NCI-H748 treated with DMSO at 0.1 percent for 48 hours (cell line): ENCODE data around the gene PATL1.
A peak's percentile ranks its signal among the peaks of the same experiment; 100 is the strongest.
"Not testable (repeated sequence)": the region's sequence is repeated elsewhere in the genome, so short reads cannot be mapped to it uniquely, and the experiment has no call there.

Experiments used
- DNase-seq: peaks from one replicate; lab custom pipeline; 2025; lab: John Stamatoyannopoulos, UW

PATL1 gene

DNA sequence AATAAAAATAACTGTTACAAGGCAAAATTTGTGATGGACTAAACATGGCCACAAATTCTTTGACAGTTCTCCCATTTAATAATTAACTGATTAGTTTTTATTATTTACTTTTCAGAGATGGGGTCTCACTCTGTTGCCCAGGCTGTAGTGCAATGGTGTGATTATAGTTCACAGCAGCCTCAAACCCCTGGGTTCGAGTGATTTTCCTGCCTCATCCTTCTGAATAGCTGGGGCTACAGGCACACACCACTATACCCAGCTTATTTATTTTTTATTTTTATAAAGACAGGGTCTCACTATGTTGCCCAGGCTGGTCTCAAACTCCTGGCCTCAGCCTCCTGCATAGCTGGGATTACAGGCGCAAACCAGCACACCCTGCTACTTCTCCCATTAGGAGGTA, 4.5 kb upstream of the PATL1 start:
- no peak for DNase-seq

DNA sequence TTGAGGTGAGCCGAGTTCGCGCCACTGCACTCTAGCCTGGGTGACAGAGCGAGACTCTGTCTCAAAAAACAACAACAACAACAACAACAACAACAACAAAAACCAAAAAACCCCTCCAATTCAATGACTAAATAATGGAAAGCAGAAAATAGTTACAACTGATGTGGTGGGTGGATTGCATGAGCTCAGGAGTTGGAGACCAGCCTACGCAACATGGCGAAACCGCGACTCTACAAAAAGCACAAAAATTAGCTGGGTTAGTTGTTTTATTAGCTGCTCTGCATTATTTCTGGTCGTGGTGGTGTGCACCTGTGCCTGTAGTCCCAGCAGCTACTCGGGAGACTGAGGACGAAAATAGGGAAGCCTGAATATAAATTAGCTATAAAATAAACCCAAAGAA, 2.6 kb upstream of the PATL1 start:
- DNase-seq, result no peak

- DNase-seq, result no peak
Measured at GRCh38 chr11:59669611-59670009, 773 bp upstream of the PATL1 start.

- no peak for DNase-seq
Measured at GRCh38 chr11:59668188-59668949, 468 bp downstream of the PATL1 start.

DNA sequence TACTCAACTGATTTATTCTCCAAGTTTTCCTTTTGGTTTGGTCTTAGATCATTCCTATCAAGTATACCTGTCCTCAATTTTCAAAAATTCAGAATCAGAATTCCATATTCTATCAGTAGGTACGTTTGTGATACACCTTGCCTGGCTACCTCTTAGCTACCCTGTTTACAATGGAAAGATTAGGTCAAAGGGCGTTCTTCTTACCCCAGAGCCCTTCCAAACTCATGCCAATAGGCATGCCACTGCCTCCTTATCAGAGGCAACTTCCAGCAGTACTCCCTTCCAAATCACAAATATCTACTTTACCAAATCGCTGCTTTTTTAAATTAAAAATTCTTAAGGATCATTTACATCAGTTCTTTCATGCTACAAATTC, 1.0 kb downstream of the PATL1 start:
- no peak for DNase-seq

GRCh38 chr11:59666969-59667368, 1.9 kb downstream of the PATL1 start:
- no peak for DNase-seq

DNA sequence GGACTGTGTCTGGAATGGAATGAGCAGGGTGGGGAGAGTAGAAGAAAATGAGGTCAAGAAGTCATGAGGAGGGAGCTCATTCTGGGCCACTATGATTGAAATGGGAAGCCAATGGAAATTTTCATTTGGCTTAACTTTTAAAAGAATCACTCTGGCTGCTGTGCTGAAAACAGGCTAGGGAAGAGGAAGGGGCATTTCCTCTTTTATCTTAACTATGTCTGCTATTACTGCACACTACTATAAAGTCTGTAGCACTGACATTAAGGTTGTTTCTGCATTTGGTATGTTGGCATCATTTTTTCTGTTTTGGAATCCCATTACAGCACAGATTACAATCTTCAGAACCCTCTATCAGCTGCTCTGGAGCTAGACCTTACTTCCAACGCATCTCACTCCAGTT, 8.2 kb downstream of the PATL1 start:
- DNase-seq, result no peak

GRCh38 chr11:59659981-59660380, 8.9 kb downstream of the PATL1 start:
- no peak for DNase-seq

- DNase-seq, result no peak
Measured at GRCh38 chr11:59658036-59658435, 10.8 kb downstream of the PATL1 start.

GRCh38 chr11:59654893-59655292, 13.9 kb downstream of the PATL1 start:
- no peak for DNase-seq

DNA sequence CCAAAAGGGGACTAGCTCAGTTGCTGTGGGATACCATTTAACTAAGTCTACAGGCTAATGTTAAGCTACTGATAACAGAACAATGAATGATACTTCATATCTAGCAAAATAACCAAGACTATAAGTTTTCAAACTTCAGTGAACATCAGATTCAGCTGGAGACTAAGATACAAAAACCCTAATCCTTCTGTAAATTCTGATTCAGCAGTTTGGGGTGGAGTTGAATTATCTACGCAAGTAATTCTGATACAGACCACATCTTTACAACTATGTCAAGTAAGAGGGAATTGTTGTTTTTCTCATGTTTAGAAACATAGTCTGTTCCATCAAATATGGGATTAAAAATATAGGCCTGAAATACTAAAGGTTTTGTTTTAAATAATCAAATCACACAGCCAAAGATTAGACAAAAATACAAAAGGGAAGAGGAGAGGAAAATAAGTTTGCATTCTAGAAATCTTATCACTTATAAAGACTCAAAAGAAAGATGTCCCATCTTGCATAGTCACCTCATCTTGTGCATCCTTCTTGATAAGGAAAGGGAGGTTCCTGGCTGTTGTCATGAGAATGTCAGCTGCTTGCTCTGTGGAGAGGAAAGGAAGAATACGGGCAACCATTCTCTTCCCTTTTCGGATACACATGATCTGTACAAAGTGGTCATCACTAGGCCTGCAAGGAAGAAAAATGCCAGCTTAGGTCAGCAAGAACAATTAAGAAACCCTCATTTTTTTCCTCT, 21.4 kb downstream of the PATL1 start:
- no peak for DNase-seq

- DNase-seq, result no peak
Measured at GRCh38 chr11:59644528-59644927, 24.3 kb downstream of the PATL1 start.

- no peak for DNase-seq
Measured at GRCh38 chr11:59643390-59643789, 25.4 kb downstream of the PATL1 start.

GRCh38 chr11:59641156-59641555, 27.7 kb downstream of the PATL1 start:
- DNase-seq, result no peak

- no peak for DNase-seq
Measured at GRCh38 chr11:59630493-59630892, 38.3 kb downstream of the PATL1 start.

- DNase-seq, result no peak
Measured at GRCh38 chr11:59629996-59630395, 38.8 kb downstream of the PATL1 start.

DNA sequence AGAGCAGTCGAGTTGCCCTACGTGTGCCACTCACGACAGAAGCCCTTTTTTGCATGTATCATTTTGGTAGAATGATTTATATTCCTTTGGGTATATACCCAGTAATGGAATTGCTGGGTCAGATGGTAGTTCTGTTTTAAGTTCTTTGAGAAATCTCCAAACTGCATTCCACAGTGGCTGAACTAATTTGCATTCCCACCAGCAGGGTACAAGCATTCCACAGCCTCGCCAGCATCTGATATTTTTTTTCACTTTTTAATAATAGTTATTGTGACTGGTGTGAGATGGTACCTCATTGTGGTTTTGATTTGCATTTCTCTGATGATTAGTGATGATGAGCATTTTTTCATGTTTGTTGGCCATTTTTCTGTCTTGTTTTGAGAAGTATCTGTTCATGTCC, 41.9 kb downstream of the PATL1 start:
- not testable (repeated sequence) for DNase-seq

DNA sequence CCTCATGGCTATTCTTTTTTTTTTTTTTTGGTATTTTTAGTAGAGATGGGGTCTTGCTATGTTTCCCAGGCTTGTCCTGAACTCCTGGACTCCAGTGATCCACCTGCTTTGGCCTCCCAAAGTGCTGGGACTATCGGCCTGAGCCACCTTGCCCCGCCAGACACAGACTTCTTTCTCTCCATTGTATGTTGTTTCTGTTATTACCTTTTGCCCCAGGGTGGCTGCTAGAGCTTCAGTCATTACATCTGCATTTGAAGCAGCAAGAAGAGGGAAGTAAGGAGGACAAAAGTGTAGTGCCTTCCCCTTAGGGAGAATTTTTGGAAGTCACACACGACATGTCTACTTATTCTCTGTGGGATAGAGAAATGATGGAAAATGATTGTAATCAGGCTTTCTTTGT, 43.1 kb downstream of the PATL1 start:
- no peak for DNase-seq

DNA sequence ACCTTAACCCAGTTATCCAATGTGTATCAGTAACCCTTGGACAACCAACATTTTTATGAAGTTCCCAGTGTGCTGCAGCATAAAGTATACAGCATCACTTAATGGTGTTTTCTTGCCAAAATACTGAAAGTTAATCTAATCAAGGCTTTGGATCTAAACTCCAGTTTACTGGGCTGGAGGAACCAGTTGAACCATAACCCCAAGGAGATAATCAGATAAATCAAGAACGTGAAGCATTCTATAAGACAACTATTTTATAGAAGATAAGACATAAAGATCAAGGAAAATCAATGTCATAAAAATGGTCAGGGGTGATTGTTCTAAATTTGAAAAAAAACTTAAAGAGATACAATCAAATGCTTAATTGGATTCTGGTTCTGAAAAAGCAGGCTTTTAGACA, 51.0 kb downstream of the PATL1 start:
- no peak for DNase-seq

- DNase-seq, result no peak
Measured at GRCh38 chr11:59616396-59616982, 52.3 kb downstream of the PATL1 start.

DNA sequence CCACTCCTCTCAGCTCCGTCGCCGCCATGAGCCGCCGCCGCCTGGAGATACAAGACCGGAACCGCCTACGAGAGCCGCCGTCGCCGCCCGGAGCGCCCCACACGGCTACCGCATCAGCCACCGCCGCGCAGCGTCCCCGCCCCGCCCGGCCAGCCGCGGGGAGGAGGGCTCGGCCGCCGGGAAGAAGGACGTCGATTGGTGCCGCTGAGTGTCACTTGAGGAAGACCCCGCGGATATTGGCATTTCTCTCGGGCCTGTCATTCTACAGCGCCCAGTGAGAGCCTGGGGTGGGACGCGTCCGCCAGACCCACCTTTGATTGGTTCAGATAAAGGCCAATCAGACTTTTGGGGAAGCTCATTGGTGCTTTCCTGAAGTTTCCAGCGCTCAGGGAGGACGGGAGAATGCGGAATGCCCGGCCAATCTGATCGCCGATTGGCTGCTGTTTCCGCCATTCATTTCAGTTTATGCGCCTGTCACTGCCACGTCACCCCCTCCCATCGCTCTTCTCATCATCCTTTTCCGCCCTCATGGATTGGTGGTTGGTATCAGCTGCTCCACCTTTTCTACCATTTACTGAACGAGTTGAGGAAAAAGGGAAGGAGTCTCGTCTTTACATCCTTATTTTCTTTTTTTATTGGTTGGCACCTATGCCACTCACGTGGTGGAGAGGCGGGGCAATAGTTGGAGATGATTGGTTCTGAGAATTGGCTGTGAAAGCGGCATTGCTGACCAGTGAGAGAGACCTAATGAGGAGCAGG, 53.0 kb downstream of the PATL1 start, which contains the start of gene OSBP:
TSS of gene OSBP (minus strand) at position 138 of the 759 bp plus-strand sequence. CDS start at position 28, 110 bp downstream.
- peak; percentile 100 for DNase-seq

DNA sequence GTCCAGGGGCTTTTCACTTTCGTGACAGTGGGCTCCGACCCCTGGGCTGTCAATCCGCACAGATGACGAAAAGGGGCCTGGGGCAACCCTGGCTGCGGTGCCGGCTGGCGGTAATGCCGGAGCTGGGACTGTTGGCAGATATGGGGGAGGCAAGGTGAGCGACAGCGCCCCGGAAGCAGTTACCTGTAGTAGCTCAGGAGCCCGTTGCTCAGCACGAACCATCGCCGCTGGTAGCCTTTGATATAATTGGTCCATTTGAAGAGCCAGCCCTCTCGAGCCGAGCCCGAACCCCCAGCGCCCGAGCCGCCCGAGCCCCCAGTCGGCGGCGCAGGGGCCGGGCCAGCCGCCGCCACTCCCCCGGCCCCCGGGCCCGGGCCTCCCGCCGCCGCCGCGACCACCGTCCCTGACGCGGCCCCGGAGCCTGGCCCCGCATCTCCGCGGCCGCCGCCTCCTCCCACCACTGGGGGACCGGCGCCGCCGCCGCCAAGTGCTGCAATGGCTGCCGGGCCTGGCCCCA, 53.7 kb downstream of the PATL1 start:
- peak; percentile 18 for DNase-seq
